Spleen (tissue), 7 donors: Measurements from ENCODE around the gene CGNL1.

ENCODE experiments used
- CTCF ChIP-seq, 11 experiments: fragments of 200-600 bp in 7 of 11; fragments of 450-650 bp in 4 of 11; sonication (generic) in 4 of 11; IDR thresholded peaks in 8 of 11; conservative IDR thresholded peaks in 3 of 11; 1 replicate in 7 of 11; 2 replicates in 4 of 11; pipeline versions ENCODE4 v1.4.0 to v1.8.0; 2016 to 2021; ENCODE audit warnings: antibody characterized with exemption in 11 of 11, inconsistent platforms in 4 of 11, mild to moderate bottlenecking in 1 of 11
- POLR2AphosphoS5 ChIP-seq, 3 donors: sonication (generic); formaldehyde crosslinking; IDR thresholded peaks; one replicate each; pipeline ENCODE4 v1.5.1; 2017; ENCODE audit warnings: antibody characterized with exemption in 3 of 3
- donor health status: DM: no; HTN: no; CAD: no; lungs with moderate emphysema.
- donor health status: DM: no; HTN: no; CAD: no.
- donor health status: DM: no; HTN: no; CAD: no.

GRCh38 chr15:57332326-57332725 is 44.0 kb upstream of the CGNL1 start:
- TF ChIP-seq CTCF (IDR thresholded peaks at IDR 0.05 in 8 of 11, conservative IDR thresholded peaks at IDR 0.05 in 3 of 11) (no peak), POLR2AphosphoS5 (IDR thresholded peaks at IDR 0.05) (no peak)
